GM23338 (cell line): ENCODE measurements around the gene INPP1.
"Not testable (repeated sequence)": the region's sequence is repeated elsewhere in the genome, so short reads cannot be mapped to it uniquely, and the experiment has no call there.

Experiments
- CREB1 ChIP-seq: fragments of 250-450 bp; sonication (Bioruptor Pico); IDR thresholded peaks from 2 replicates; pipeline ENCODE4 v1.5.0; 2020; ENCODE audit warnings: low read depth, mild to moderate bottlenecking, moderate library complexity
- CTCF ChIP-seq, 2 experiments: fragments of 200-600 bp in 1 of 2; sonication (generic) in 1 of 2; conservative IDR thresholded peaks; 2 replicates each; pipeline versions ENCODE4 v1.5.1 to v1.6.1; 2016 to 2017; ENCODE audit warnings: antibody characterized with exemption in 2 of 2, low read depth in 2 of 2, mild to moderate bottlenecking in 2 of 2, moderate library complexity in 1 of 2
- EZH2 ChIP-seq: fragments of 200-600 bp; sonication (generic); IDR thresholded peaks from one replicate; pipeline ENCODE4 v1.8.0; 2017; ENCODE audit warnings: antibody characterized with exemption, mild to moderate bottlenecking, low read depth; ENCODE audit not compliant: unreplicated experiment
- EZH2phosphoT487 ChIP-seq: fragments of 200-600 bp; sonication (generic); IDR thresholded peaks from one replicate; pipeline ENCODE4 v1.8.1; 2018; ENCODE audit warnings: antibody characterized with exemption; ENCODE audit not compliant: unreplicated experiment
- JUNB ChIP-seq: IDR thresholded peaks from one replicate; pipeline ENCODE4 v1.6.1; 2016; ENCODE audit warnings: antibody characterized with exemption; ENCODE audit not compliant: unreplicated experiment
- POLR2AphosphoS5 ChIP-seq: IDR thresholded peaks from 2 replicates; pipeline ENCODE4 v1.6.1; 2016; ENCODE audit warnings: antibody characterized with exemption, low read depth
- REST ChIP-seq: IDR thresholded peaks from one replicate; pipeline ENCODE4 v1.6.1; 2018; ENCODE audit warnings: antibody characterized with exemption; ENCODE audit not compliant: unreplicated experiment
- STAT1 ChIP-seq: IDR thresholded peaks from one replicate; pipeline ENCODE4 v1.6.1; 2016; ENCODE audit warnings: antibody characterized with exemption; ENCODE audit not compliant: unreplicated experiment
- ZNF114 ChIP-seq: fragments of 250-450 bp; sonication (Bioruptor Pico); IDR thresholded peaks from 2 replicates; pipeline ENCODE4 v1.5.0; 2020; ENCODE audit warnings: mild to moderate bottlenecking, moderate library complexity
- ZNF331 ChIP-seq: fragments of 250-450 bp; sonication (Bioruptor Pico); IDR thresholded peaks from 2 replicates; pipeline ENCODE4 v1.5.0; 2020; ENCODE audit warnings: low read depth, mild to moderate bottlenecking, moderate library complexity

GRCh38 chr2:190335584-190335983 is 7.8 kb upstream of the INPP1 start:
- TF ChIP-seq CTCF (conservative IDR thresholded peaks at IDR 0.05; ENCODE audit: low read depth in 2 of 2); REST; CREB1; JUNB; EZH2; POLR2AphosphoS5; EZH2phosphoT487; ZNF331 (CRISPR knock-in tag); STAT1; ZNF114 (CRISPR knock-in tag): not testable (repeated sequence)
